ENCODE measurements around the gene OR51A4.

The OR51A4 gene

GRCh38 chr11:4926608-4927007 lies 20.8 kb downstream of the OR51A4 start:
- no peak for DNase-seq (ENCODE audit: extremely low read depth, low read depth)
- no peak for TF ChIP-seq CTCF (IDR thresholded peaks at IDR 0.05; ENCODE audit: low read depth, low read length, missing control alignments)
- no peak overlapping the region for H3K4me3 ChIP-seq (replicated peaks; ENCODE audit: low read depth, low read length)

GRCh38 chr11:4924239-4924638 lies 23.2 kb downstream of the OR51A4 start, which contains the start of gene OR51G1:
Gene OR51G1 (minus strand): TSS chr11:4924339. CDS start chr11:4924339, 0 bp downstream.
- no peak within 1 kb of the TSS for H3K4me3 ChIP-seq (replicated peaks; ENCODE audit: low read depth, low read length)
- DNase-seq (ENCODE audit: extremely low read depth, low read depth), result no peak
- TF ChIP-seq CTCF (IDR thresholded peaks at IDR 0.05; ENCODE audit: low read depth, low read length, missing control alignments), result no peak

- no peak for DNase-seq (ENCODE audit: extremely low read depth, low read depth)
- H3K4me3 ChIP-seq (replicated peaks; ENCODE audit: low read depth, low read length), result no peak overlapping the region
- no peak for TF ChIP-seq CTCF (IDR thresholded peaks at IDR 0.05; ENCODE audit: low read depth, low read length, missing control alignments)
Observed at GRCh38 chr11:4922304-4922703, 25.1 kb downstream of the OR51A4 start.

GRCh38 chr11:4921796-4922195 lies 25.6 kb downstream of the OR51A4 start:
- no peak for DNase-seq (ENCODE audit: extremely low read depth, low read depth)
- no peak overlapping the region for H3K4me3 ChIP-seq (replicated peaks; ENCODE audit: low read depth, low read length)
- no peak for TF ChIP-seq CTCF (IDR thresholded peaks at IDR 0.05; ENCODE audit: low read depth, low read length, missing control alignments)

GRCh38 chr11:4919250-4919649 lies 28.2 kb downstream of the OR51A4 start, which contains the start of gene OR51G2:
Gene OR51G2 (minus strand): TSS chr11:4919350. CDS start chr11:4915663, 3,687 bp downstream.
- no peak for DNase-seq (ENCODE audit: extremely low read depth, low read depth)
- H3K4me3 ChIP-seq (replicated peaks; ENCODE audit: low read depth, low read length), result no peak within 1 kb of the TSS
- TF ChIP-seq CTCF (IDR thresholded peaks at IDR 0.05; ENCODE audit: low read depth, low read length, missing control alignments), result no peak

GRCh38 chr11:4916581-4916980 lies 30.8 kb downstream of the OR51A4 start:
- no peak for TF ChIP-seq CTCF (IDR thresholded peaks at IDR 0.05; ENCODE audit: low read depth, low read length, missing control alignments)
- DNase-seq (ENCODE audit: extremely low read depth, low read depth), result no peak
- no peak overlapping the region for H3K4me3 ChIP-seq (replicated peaks; ENCODE audit: low read depth, low read length)

GRCh38 chr11:4903484-4903883 lies 43.9 kb downstream of the OR51A4 start, which contains the start of gene OR51A7:
Gene OR51A7 (plus strand): TSS chr11:4903783. CDS start chr11:4907370, 3,587 bp downstream.
- H3K4me3 ChIP-seq (replicated peaks; ENCODE audit: low read depth, low read length), result no peak within 1 kb of the TSS
- DNase-seq (ENCODE audit: extremely low read depth, low read depth), result no peak
- no peak for TF ChIP-seq CTCF (IDR thresholded peaks at IDR 0.05; ENCODE audit: low read depth, low read length, missing control alignments)

Measured in HFF-Myc (cell line).